GM18508 (cell line): ENCODE data around the gene SLC4A1AP.

Experiments used
- ATAC-seq: cut with Tn5 transposase; IDR thresholded peaks from one replicate; pipeline ENCODE4 v1.9.1; 2021; ENCODE audit warnings: moderate number of reproducible peaks; ENCODE audit not compliant: insufficient read depth, unreplicated experiment

The SLC4A1AP gene

DNA sequence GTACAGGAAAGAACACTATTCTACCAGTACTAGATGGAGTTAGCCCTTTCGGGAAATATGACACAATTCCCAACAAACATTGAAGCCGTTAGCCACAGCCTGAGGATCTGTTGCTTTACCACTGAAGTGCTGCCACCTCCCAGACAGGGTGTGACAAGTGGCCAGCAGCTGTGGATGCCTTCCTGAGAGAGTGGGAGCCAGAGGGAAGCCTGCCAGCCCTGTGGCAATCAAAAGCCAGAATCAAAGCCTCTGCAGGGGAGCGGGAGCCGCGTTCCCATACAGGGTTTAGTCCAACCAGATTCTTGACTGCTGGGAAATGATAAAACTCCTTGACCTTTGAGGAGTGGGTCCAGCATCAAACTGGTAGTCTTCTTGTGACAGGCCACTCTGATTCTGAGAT lies 38.0 kb downstream of the SLC4A1AP start:
- ATAC-seq: no peak

DNA sequence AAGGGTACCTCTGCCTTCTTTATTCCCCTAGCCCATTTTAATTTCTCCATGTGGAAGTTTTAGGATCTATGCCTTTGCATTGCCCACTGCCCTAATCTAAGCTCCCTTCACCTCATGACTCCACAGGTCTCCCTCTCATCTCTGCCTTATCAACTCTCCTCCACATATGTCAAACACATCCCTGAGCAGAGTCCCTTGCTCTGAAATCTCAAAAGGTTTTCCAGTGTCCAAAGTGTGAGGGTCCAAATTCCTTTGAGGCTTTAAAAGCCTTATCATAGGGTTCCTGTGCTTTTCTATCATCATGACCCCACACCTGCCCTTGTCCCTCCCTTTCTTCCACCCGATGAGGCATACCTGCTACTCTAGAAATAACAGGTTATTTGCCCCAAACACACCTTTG lies 38.6 kb downstream of the SLC4A1AP start:
- no peak for ATAC-seq

DNA sequence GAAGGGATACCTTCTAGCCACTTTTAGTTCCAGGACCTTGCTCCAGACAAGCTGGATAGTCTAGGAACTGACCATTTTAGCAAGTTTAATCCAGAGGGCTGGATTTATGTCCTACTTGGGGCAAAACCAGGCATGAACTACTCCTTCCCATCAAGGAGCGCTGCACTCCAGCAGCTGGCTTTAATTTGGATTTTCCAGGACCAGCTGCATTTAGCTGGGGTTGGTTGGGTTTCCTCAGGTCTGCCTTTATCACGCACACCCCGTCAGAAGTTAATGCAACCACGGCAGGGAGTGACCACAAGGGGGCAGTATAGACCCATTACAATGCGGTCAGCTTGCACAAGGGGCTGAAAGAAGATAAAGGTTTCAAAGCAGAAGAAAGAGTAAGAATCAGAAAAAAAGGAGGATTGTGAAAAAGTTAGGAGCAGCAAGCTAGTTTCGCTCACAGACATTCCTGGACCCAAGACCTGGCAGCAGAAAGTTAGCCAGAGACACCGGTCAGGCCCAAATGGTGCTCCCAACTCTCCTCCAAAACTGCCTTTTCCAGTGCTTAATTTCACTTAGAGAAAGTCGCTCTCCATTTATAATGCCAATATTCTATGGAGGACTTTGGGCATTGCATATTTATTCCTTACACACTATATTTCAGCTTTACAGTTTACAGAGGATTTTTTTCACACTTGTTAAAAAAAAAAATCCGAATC lies 40.1 kb downstream of the SLC4A1AP start:
- ATAC-seq: no peak

DNA sequence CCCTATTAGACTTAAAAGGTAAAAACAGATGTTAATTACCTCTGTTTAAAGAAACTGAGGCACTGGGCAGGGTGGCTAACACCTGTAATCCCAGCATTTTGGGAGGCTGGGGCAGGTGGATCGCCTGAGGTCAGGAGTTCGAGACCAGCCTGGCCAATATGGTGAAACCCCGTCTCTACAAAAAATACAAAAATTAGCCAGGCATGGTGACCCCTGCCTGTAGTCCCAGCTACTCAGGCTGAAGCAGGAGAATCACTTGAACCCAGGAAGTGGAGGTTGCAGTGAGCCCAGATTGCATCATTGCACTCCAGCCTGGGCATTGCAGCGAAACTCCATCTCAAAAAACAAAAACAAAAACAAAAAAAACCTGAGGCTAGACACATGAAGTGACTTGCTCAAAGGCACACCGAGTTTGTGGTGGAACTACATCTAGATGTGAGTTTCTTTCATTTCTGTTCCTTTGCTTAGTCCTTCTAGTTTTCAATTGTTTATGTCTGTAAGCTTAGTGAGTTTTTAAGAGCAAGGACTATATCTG lies 40.7 kb downstream of the SLC4A1AP start:
- no peak for ATAC-seq

DNA sequence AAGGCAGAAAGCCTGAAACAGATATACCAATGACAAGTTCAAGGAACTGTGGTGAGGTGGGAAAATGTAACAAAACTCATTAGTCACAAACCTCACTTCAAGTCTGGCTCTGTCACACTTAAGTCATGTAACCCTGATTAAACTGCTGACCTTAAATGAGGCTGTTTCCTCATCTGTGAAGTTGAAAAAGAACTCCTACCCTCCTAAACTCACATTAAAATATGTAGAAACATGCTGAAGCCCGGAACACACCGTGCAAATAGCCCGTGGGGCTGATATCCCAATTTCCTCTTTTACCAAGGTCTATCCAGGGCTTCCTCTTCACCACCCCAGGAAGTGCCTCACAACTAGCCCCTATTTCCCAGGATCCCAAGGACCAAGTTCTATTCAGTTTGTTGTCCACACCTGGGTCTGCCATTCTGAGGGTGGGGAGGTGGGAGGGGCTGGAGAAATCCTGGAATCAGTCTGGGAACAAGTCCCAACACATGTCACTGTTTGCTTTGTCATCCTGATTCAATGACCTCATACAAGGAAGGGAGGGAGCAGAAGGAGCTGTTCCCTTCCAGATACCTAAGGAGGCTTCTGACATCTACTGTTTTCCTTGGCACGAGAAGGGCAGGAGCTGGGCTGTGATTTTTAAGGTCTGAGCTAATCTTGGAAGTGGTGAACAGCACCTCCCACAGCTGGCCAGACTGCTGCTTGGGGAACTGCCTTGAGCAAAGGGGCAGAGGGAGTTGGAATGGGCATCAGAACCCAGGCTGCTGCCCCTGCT lies 42.3 kb downstream of the SLC4A1AP start:
- ATAC-seq: no peak

DNA sequence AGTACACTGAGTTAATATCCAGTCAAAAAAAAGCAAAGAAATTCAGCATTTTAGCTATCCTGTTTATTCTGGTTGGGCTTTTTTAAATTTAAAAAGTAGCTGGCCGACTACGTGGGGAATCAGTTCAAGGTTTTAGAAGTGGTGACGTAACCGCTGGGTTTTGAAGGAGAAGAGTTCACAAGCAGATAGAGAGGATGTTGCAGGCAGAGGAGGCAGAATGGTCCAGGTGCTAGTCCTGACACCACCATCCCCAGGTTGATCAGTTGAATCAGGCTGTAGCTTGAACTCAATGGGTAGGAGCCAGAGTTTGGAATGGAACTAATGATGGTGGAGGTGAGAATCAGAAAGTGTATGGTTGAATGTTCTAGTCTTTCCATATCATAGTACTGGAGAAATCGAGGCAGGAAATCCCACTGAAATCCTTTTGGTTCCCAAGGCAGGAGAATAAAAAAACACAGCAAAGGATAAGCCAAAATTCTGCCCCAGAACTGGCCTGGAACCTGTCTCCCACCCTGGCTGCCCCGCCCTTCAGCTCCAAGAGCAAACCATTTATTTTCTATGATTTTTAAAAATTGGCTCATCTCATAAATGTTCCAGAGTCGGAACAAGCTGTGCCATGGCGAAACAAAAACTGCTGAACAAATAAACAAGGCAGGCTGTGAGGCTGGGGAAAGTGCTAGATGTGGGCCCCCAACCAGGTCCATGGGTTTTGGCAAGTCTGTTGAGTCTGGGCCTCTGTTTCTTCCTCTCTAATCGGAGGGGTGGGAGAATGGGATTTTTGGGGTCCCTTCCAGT lies 44.0 kb downstream of the SLC4A1AP start:
- ATAC-seq: no peak

DNA sequence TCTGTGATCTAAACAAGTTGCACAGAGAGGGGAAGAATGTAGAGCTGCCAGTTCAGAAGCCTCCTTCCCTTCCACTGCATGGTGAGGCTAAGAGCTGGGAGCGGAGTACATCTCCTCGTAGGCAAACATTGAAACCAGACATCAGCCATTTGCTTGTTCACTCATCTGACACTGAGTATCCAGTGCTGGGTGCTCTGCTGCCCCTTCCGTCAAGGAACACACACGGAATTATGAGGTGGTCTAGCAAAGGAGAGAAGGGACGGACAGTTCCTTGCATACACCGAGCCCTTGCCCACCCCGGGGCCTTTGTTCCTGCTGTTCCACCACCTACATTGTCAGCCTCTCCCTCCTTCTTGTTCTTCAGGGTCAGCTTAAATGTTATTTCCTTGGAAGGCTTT lies 44.6 kb downstream of the SLC4A1AP start:
- ATAC-seq: no peak

DNA sequence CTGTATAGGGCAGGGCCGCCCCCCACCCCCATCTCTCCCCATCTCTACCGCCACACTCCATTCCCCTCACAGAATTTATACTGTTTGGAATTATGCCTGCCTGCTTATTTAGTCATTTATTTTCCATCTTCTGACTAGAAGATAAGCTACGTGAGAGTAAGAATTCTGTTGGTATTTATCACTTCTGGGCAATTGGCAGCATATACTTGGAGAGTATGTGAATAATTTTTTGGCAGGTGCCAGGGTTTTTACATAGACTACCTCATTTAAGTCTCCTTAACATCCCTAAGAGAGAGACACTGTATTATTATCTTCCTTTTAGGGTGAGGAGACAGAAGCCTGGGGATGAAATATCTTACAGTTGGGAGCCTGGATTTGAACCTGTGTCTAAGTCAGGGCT lies 45.0 kb downstream of the SLC4A1AP start:
- ATAC-seq: no peak

DNA sequence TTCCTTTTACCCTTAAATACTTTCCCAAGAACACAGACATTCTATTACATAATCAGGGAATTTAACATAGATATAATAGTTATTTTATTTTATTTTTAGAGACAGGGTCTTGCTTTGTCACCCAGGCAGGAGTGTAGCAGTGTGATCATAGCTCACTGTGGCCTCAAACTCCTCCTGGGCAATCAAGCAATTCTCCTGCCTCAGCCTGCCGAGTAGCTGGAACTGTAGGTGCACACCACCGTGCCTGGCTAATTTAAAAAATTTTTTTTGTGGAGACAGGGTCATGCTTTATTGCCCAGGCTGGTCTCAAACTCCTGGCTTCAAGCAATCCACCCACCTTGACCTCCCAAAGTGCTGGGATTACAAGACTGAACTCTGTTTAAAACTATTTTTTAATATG lies 45.6 kb downstream of the SLC4A1AP start:
- ATAC-seq: no peak

DNA sequence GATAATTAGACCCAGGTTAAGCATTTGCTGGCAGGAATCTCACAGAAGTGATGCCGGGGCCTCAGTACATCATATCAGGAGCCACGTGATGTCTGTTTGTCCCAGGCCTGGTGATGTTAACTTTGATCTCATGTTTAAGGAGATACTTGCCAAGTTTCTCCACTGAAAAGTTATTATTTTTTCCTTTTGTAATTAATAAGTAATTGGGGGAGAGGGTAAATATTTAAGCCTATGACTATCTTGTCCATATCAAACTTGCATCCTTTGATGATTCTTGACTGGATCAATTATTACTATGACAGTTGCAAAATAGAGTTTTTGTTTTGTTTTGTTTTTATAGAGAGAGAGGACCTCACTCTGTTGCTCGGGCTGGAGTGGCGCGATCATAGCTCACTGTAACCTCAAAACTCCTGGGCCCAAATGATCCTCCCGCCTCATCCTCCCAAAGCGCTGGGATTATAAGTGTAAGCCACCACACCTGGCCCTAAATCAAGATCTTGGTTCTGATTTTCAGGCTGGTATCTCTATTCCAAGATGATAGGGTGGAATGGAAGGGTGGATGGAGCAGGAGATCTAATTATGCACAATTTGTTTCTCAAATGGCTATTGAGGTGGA lies 46.4 kb downstream of the SLC4A1AP start:
- no peak for ATAC-seq

DNA sequence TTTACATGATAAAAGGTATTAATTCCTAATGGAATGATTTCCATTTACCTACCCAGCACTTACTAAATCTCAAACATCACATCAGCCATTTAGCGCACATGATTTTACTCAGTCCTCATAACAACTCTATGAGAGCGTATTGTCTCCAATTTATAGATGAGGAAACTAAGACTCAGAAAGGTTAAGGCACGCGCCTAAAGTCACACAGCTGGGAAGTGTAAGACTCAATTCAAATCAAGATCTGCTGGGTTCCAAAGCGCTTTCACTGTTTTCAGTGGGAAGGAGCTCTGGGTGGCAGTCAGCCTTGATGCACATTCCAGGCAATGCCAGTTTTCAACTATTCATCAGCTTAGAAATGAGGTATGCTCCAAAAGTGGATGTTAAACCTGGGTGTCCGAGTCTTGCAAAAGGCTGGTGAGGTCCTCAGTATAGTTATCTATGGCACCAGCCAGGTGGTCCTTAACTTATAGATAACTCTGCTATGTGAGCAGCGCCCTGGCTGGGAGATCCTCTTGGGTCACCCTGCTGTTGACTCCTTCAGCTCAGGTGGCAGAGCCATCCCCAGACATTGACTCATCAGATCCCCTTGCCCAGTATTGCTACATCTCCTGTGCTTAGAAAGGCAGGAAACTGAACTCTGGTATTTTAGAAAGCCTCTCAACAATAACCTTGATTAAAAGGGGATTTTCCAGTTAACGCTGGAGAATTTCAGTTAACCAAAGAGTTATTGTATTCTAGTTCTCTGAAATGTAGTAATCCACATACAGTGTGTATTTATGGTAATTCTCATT lies 47.1 kb downstream of the SLC4A1AP start:
- no peak for ATAC-seq

DNA sequence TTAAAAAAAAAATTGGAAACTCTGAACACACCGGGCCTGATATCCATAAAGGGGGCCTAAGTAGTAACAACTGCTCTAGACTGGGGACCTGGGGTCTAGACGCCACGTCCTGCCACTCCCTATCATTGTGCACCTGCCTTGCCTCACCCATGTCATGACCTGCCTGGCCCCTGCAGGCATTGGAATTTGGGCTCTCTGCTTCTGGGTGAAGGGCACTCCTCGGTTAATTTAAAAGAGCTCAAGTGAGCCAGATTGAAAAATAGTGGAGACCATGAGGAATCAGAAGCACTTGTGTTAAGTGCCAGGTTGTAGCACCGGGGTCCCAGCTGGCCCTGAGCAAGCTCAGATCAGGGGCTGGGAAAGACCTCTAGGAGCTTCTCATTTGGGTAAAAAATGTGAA lies 48.1 kb downstream of the SLC4A1AP start:
- ATAC-seq: no peak

DNA sequence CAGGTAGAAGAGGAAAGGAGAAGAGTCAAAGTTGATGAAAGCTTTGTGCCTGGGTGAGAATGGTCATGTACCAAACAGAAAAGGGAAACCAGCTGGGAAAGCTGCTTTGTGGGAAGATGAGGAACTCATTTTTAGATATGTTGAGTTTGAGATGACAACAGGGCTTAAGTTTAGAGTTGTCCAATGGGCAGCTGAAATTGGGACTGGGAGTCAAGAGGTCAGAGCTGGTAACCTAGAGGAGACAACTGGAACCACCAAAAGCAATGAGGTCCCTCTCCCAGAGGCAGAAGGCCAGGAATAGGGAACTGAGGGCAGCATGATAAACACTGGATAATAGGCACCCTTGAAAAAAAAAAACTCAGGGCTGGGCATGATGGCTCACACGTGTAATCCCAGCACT lies 48.8 kb downstream of the SLC4A1AP start:
- no peak for ATAC-seq

DNA sequence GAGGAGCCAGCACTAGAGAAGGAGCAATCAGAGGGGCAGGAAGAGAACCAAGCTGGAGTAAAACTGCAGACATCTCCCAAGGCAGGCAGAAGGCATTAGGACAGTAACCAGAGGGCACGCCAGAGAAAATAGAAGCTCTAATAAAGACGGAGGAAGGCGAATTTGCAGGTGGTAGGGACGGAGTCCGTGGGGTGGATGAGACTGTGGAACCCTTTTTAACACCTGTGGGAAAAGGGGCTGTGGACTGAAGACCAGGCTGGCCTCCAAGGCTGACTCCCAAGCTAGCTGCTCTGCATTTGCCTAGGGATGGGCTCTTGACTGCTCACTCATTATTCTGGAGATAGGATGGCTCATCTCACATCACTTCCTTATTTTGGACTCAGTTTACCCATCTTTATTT lies 49.5 kb downstream of the SLC4A1AP start:
- ATAC-seq: no peak

DNA sequence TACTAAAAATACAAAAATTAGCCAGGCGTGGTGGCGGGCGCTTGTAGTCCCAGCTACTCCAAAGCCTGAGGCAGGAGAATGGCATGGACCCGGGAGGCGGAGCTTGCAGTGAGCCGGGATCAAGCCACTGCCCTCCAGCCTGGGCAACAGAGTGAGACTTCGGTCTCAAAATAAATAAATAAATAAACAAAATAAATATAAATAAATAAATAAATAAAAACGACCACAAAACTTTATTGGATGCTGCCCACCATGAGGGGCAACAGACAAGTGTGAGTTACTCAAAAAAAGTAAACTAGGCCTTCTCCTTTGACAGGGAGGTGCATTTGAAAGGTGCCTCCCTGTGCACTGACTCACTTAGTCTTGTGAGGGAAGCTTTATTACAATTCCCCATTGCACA lies 50.4 kb downstream of the SLC4A1AP start:
- no peak for ATAC-seq

DNA sequence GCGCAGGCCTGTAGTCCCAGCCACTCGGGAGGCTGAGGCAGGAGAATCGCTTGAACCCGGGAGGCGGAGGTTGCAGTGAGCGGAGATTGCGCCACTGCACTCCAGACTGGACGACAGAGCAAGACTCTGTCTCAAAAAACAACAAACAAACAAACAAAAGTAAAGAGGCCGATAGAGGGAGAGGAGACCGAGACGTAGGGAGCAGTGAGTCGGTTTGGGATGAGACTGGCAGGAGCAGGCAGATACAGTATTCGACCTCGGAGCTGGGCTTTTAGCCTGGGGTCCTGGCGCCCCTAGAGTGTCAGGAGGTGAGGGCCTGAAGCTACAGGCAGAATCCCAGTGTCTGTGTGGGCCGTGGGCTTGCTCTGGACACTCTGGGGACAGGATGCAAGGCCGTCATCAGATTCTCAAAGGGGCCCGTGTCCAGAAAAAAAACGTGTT lies 51.2 kb downstream of the SLC4A1AP start:
- ATAC-seq: no peak

DNA sequence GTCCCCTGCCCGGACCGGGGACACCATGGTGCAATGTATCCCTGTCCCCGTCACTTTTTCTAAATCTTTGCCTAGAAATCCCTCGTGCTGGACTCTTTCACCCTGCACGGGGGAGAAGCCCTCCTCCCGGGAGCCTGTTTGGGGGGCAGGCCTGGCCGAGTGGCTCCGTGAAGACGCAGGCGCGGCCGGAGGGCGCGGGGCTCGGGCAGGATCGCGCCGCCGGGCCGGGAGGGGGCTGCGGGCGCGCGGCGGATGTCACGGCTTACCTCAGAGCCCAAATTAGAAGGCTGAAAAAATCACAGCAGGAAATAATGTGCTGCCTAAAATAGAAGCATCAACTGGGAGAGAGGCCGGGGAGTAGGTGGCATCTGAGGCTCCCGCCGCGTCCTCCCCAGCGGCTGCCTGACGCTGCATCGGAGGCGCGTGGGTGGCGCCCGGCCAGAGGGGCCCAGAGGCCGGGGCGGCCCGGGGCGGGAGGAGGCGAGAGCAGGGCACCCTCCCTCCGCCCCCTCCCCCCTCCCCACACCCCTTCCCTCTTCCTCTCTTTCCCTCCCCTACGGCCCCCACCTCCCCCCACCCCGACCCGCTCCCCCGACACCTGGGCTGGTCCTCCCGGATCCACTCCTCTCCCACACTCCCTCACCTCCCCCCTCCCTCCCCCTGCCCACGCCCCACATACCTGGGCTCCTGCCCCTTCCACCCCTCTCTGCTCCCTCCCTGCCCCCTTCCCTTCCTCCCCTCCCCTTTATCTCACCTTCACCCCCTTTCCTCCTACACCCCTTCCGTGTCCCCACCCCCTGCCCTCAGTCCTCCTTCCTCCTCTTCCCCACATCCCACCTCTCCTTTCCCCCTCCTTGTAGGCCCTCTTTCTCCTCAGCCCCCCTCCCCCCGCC lies 51.9 kb downstream of the SLC4A1AP start:
- ATAC-seq: no peak

DNA sequence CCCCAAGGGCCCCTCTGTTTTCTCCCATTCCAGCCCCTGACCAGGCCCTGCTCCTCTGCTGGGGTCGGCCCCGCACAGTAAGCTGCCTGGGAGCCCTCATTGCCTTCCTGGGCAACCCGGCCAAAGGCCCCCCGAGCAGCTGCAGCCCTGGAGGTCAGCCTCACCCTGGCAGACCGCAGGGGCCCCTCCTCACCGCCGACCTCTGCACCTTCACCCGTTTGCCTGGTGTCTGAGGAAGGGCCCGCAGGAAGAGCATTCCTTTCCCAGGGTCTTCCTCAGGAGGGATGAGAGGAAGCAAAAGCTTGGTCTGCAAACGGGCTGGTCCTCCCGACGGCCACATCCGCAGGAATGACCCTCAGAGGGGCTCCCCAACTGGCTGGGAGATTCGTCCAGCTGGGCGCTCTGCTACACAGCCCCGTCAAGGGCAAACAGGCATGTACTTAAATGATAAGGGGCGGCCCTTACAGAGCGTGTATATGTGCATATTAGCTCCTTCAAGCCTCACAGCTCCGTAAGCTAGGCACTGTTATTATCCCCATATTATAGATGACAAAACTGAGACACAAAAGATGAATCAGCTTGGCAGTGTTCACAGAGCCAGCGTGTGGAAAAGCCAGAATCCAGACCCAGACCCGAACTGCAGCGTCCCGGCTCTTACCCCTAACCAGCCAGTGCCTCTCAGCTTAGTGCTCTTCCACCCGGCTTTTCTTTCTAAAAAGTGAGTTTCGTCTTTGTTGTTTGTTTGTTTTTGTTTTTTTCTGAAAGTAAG lies 52.8 kb downstream of the SLC4A1AP start:
- ATAC-seq: no peak
